Gastrocnemius medialis (tissue), 4 donors: ENCODE results near the gene SMG6.

Source experiments
- POLR2A ChIP-seq, 2 donors: fragments of 450-650 bp; IDR thresholded peaks; one replicate each; pipeline ENCODE4 v1.6.1; 2017; ENCODE audit warnings: antibody characterized with exemption in 2 of 2, mild to moderate bottlenecking in 2 of 2, moderate library complexity in 2 of 2
- TF ChIP-seq, protein P1 (sequence below), 5 experiments: fragments of 450-650 bp in 3 of 5; fragments of 200-600 bp in 2 of 5; sonication (generic) in 2 of 5; IDR thresholded peaks in 4 of 5; conservative IDR thresholded peaks in 1 of 5; 1 replicate in 4 of 5; 2 replicates in 1 of 5; pipeline ENCODE4 v1.5.1; 2016 to 2019; ENCODE audit warnings: antibody characterized with exemption in 5 of 5, mild to moderate bottlenecking in 3 of 5, moderate library complexity in 3 of 5

DNA sequence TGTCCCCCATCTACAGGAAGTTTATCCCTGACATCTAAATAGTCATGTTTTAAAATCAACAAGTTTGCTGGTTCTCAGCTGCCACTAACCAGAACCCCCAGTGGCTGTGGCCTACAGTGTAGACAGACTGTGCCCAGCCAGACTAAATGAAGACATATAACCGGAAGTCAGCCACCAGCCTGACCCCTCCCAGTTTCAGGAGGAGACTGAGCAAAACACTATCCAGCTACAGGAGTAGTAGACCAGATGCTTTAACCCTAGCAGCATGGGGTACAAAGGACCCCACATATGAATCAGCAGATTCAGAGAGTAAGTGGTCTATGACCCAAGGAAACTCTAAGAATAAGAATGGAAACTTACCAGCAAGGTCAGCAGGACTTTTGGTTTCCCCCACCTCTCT is 165.3 kb downstream of the SMG6 start:
- no peak for TF ChIP-seq POLR2A (IDR thresholded peaks at IDR 0.05)
- TF ChIP-seq, protein P1, sequence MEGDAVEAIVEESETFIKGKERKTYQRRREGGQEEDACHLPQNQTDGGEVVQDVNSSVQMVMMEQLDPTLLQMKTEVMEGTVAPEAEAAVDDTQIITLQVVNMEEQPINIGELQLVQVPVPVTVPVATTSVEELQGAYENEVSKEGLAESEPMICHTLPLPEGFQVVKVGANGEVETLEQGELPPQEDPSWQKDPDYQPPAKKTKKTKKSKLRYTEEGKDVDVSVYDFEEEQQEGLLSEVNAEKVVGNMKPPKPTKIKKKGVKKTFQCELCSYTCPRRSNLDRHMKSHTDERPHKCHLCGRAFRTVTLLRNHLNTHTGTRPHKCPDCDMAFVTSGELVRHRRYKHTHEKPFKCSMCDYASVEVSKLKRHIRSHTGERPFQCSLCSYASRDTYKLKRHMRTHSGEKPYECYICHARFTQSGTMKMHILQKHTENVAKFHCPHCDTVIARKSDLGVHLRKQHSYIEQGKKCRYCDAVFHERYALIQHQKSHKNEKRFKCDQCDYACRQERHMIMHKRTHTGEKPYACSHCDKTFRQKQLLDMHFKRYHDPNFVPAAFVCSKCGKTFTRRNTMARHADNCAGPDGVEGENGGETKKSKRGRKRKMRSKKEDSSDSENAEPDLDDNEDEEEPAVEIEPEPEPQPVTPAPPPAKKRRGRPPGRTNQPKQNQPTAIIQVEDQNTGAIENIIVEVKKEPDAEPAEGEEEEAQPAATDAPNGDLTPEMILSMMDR (IDR thresholded peaks at IDR 0.05 in 4 of 5, conservative IDR thresholded peaks at IDR 0.05 in 1 of 5), result no peak
